Esophagus muscularis mucosa (tissue), 4 donors: ENCODE results near the gene ZC3H12A. TPM values are rescaled to one million over a fixed set of nuclear protein-coding genes. Genes with fewer than 3 reads are reported as not detected.

Experiments used
- DNase-seq: peaks from one replicate; pipeline ENCODE4 v3.0.0-alpha.2; 2017; ENCODE audit errors: extremely low spot score
- H3K27ac ChIP-seq, 4 donors: fragments of 200-600 bp; sonication (generic); replicated peaks in 1 of 4; 1 replicate in 3 of 4; 2 replicates in 1 of 4; pipeline ENCODE4 v1.5.1; 2016 to 2019; ENCODE audit warnings: mild to moderate bottlenecking in 1 of 4
- H3K27me3 ChIP-seq, 4 donors: fragments of 200-600 bp; sonication (generic); one replicate each; pipeline versions ENCODE4 v1.5.1 to v1.6.0; 2016 to 2019
- H3K36me3 ChIP-seq, 4 donors: fragments of 200-600 bp; sonication (generic); one replicate each; pipeline ENCODE4 v1.5.1; 2016 to 2019
- H3K4me1 ChIP-seq, 4 donors: fragments of 200-600 bp; sonication (generic); one replicate each; pipeline ENCODE4 v1.5.1; 2016 to 2019
- H3K4me3 ChIP-seq, 4 donors: fragments of 200-600 bp; sonication (generic); 1 replicate in 2 of 4; 2 replicates in 2 of 4; pipeline ENCODE4 v1.5.1; 2016 to 2019; ENCODE audit warnings: mild to moderate bottlenecking in 4 of 4, moderate library complexity in 1 of 4
- H3K9me3 ChIP-seq, 4 donors: fragments of 200-600 bp; sonication (generic); 1 replicate in 3 of 4; 2 replicates in 1 of 4; pipeline ENCODE4 v1.5.1; 2016 to 2019
- EP300 ChIP-seq: sonication (generic); formaldehyde crosslinking; IDR thresholded peaks from one replicate; pipeline ENCODE4 v1.6.1; 2017; ENCODE audit warnings: antibody characterized with exemption
- POLR2A ChIP-seq: fragments of 450-650 bp; IDR thresholded peaks from one replicate; pipeline ENCODE4 v1.6.1; 2017; ENCODE audit warnings: antibody characterized with exemption, moderate library complexity, mild to moderate bottlenecking, low read depth
- POLR2AphosphoS5 ChIP-seq, 2 donors: sonication (generic); formaldehyde crosslinking; IDR thresholded peaks; one replicate each; pipeline ENCODE4 v1.6.1; 2017; ENCODE audit warnings: antibody characterized with exemption in 2 of 2
- WGBS: methylation state at CpG from one replicate; pipeline ENCODE4 v1.1.5; 2018; 5-methylcytosine and 5-hydroxymethylcytosine counted together
- intact Hi-C: fragments of 100-400 bp; cut with DNase I; formaldehyde crosslinking; loops from one replicate; pipeline ENCODE4 v1.15.1; 2023
- total RNA-seq, 4 donors: library from RNA; depleted of rRNA; stranded (reverse); fragments of >200 nt; gene quantifications; one replicate each; pipeline versions ENCODE4 v1.1.0 to v1.2.1, GENCODE V29; 2016
- TF ChIP-seq, protein P1 (sequence below), 3 experiments: fragments of 200-600 bp in 2 of 3; fragments of 450-650 bp in 1 of 3; sonication (generic) in 2 of 3; IDR thresholded peaks; one replicate each; pipeline ENCODE4 v1.5.1; 2017 to 2019; ENCODE audit warnings: antibody characterized with exemption in 3 of 3, mild to moderate bottlenecking in 2 of 3, moderate library complexity in 1 of 3

ZC3H12A gene
- total RNA-seq = 10 to 100 TPM in 3 of 4 donors, 1 to 10 TPM in 1; 9.6 to 23.5 (median 11.7) TPM

DNA sequence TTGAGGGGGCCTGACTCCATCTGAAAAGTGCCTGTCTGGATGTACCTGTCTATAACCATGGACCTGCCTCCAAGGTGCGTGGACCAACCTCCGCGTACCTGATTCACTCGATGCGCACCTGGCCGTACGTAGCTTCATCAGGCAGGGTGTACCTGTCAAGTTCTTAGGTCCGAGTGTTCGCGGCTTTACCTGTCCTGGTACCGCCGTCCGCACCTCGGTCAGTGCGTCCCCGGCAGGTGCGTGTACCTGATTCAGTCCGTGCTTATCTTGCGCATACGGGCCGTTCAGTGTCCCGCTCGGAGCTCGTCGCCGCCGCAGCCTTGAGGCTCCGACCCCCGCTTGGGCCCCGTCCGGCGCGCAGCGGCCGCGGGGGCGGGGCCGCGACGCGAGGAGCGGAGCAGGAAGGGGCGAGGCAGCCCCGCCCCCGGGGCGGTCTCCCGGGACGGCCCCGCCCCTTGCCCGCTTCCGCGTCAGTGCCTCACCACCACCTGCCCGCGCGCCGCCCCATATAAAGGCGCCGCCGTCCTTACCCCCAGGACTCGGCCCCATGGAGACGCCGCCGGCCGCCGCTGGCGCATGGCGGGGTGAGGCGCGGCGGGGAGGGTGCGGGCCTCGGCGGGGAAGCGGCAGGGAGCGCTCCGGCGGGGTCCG, at the start of gene ZC3H12A:
TSS of gene ZC3H12A (plus strand) at position 535 of the 651 bp plus-strand sequence. CDS start 917 bp downstream, outside the sequence.
- Histone ChIP-seq H3K27me3 (no peaks in the 10 kb centered on the region), H3K4me1 (peaks cover 76 to 82% (median 78%) of the 10 kb centered on the region in 4 donors), H3K4me3 (peak within 1 kb of the TSS; percentile 86 to 92 (median 92)), H3K9me3 (no peaks in the 10 kb centered on the region), H3K36me3 (peaks cover 0 to 22% (median 14%) of the 10 kb centered on the region in 4 donors), H3K27ac (peak within 1 kb of the TSS; percentile 97 to 99 (median 98))
- peak; percentile 95 for DNase-seq
- intact Hi-C loops = no loop called here
- 0% methylated on average over 8 of the region's 78 CpGs for WGBS
- TF ChIP-seq POLR2A (peak; percentile 92), POLR2AphosphoS5 (IDR thresholded peaks at IDR 0.05) (peak; percentile 91 to 99)
- TF ChIP-seq, protein P1, sequence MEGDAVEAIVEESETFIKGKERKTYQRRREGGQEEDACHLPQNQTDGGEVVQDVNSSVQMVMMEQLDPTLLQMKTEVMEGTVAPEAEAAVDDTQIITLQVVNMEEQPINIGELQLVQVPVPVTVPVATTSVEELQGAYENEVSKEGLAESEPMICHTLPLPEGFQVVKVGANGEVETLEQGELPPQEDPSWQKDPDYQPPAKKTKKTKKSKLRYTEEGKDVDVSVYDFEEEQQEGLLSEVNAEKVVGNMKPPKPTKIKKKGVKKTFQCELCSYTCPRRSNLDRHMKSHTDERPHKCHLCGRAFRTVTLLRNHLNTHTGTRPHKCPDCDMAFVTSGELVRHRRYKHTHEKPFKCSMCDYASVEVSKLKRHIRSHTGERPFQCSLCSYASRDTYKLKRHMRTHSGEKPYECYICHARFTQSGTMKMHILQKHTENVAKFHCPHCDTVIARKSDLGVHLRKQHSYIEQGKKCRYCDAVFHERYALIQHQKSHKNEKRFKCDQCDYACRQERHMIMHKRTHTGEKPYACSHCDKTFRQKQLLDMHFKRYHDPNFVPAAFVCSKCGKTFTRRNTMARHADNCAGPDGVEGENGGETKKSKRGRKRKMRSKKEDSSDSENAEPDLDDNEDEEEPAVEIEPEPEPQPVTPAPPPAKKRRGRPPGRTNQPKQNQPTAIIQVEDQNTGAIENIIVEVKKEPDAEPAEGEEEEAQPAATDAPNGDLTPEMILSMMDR (IDR thresholded peaks at IDR 0.05) = no peak

DNA sequence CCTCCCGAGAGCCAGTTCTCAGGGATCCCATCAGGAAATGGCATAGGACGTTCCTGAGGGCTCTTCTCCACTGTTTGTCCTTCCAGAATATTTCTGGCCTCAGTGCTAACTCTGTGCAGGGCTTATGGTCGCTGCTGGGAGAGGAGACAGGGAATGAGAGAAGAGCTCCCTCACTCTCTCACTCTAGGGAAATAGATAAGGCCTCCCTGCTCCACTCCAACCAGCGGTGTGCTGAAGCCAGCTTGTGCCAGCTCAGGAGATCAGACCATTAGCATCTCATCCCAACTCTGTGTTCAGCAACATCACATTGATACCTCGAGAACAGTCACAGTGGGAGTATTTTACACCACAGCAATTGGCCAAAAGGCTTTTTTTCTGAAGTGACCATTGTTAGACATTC, 49.2 kb upstream of the ZC3H12A start:
- TF ChIP-seq EP300 = no peak
- no peak for TF ChIP-seq POLR2A
- TF ChIP-seq, protein P1 (IDR thresholded peaks at IDR 0.05) = no peak
- TF ChIP-seq POLR2AphosphoS5 (IDR thresholded peaks at IDR 0.05) = no peak
- peaks cover 0 to 56% (median 1%) of the 10 kb centered on the region in 4 donors for H3K27me3 ChIP-seq
- WGBS = 42% methylated on average over 5 of the region's 5 CpGs
- DNase-seq = no peak
- H3K4me3 ChIP-seq = no peak overlapping the region
- H3K9me3 ChIP-seq = no peaks in the 10 kb centered on the region
- H3K27ac ChIP-seq = no peak overlapping the region
- intact Hi-C loops = no loop called here
- no peaks in the 10 kb centered on the region for H3K4me1 ChIP-seq
- no peaks in the 10 kb centered on the region for H3K36me3 ChIP-seq

DNA sequence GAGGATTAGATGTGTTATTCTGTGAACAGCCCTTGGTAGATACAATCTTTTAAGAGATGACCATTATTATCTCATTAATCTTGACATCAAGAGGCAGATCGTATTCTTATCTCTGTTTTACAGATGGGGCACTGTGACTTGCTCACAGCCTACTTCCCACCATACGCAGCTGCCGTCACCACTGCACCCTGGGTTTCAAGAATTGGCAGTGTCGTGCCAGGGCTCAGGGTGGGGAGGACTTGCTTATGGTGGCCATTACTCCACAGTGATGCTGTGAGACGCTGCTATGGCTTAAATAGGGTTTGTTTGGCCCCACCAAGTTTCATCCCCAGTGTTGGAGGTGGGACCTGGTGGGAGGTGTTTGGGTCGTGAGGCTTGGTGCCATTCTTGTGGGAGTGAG, 45.4 kb upstream of the ZC3H12A start:
- TF ChIP-seq EP300 (no peak), POLR2AphosphoS5 (IDR thresholded peaks at IDR 0.05) (no peak), POLR2A (no peak)
- TF ChIP-seq, protein P1 (IDR thresholded peaks at IDR 0.05) = no peak
- H3K27ac ChIP-seq = no peak overlapping the region
- no peak for DNase-seq
- no peaks in the 10 kb centered on the region for H3K36me3 ChIP-seq
- WGBS = 57% methylated on average over 6 of the region's 6 CpGs
- H3K27me3 ChIP-seq = peaks cover 0 to 68% (median 7%) of the 10 kb centered on the region in 4 donors
- no peak overlapping the region for H3K4me3 ChIP-seq
- intact Hi-C loops = no loop called here
- H3K9me3 ChIP-seq = no peaks in the 10 kb centered on the region
- H3K4me1 ChIP-seq = no peaks in the 10 kb centered on the region

DNA sequence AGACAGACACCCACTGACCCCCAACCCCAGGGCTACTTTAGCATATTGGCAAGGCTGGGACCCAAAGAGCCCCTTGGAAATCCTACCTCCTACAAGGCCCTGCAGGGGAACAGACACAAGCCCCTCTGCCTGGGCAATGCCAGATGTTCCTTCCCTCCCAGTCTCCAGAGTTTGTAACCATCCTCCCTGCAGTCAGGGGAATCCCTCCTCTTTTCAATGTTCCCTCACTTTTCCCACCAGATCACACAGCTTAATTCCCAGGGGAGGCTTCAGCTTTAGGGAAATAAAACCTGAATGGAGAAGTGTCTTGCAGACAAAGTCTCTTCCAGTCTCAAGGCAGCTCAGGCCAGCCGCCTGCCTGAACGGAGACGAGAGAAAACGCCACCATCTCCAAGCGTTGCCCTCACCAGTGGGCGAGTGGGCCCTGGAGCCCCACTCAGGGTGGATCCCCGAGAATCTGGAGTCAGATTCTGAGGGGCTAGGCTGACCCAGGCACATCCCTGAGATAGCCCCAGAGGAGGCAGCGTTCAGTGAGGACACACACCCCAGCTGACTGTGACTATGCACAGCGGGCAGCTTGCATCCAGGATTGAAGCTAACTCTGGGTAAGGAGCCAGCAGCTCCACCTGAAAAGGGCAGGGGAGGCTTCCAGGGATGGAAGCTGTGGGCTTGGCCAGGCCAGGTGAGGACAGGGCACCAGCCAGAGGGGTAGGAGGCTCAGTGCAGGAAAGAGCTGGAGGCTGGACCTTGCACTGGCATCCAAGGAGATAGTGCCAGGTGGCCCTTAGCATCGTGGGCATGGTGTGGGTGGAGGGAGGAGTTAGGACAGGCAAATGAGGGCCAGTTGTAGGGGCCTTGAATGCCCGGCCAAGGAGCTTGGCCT, 44.0 kb upstream of the ZC3H12A start:
- Histone ChIP-seq H3K27me3 (peaks cover 0 to 65% (median 7%) of the 10 kb centered on the region in 4 donors), H3K36me3 (no peaks in the 10 kb centered on the region), H3K9me3 (no peaks in the 10 kb centered on the region), H3K4me3 (no peak overlapping the region), H3K4me1 (no peaks in the 10 kb centered on the region), H3K27ac (no peak overlapping the region)
- TF ChIP-seq POLR2A = no peak
- no peak for TF ChIP-seq EP300
- TF ChIP-seq, protein P1 (IDR thresholded peaks at IDR 0.05) = no peak
- TF ChIP-seq POLR2AphosphoS5 (IDR thresholded peaks at IDR 0.05) = no peak
- 71% methylated on average over 11 of the region's 11 CpGs for WGBS
- no peak for DNase-seq
- intact Hi-C loops = loop anchor here (5.0 kb wide), 3 partner anchors 728 to 913 kb away; no protein-coding TSS in a partner anchor
